ENCODE measurements around the gene BLOC1S5. TPM values are rescaled to one million over a fixed set of nuclear protein-coding genes. Genes with fewer than 3 reads are reported as not detected.

The BLOC1S5 gene
- total RNA-seq, 1 experiment from 2014 or later, result 15.0 TPM

GRCh38 chr6:7996538-7997111 is 67.6 kb downstream of the BLOC1S5 start:
- no peaks in the 10 kb centered on the region for H3K9me3 Mint-ChIP-seq (ENCODE audit: unreplicated experiment)
- peak overlapping the region; percentile 35 for H3K27ac Mint-ChIP-seq (ENCODE audit: unreplicated experiment)
- Histone ChIP-seq H3K36me3 (ENCODE audit: control insufficient read depth, insufficient read depth, low read length) (no peaks in the 10 kb centered on the region), H3K4me1 (peaks cover 22% of the 10 kb centered on the region), H3K9me3 (no peaks in the 10 kb centered on the region), H3K27me3 (replicated peaks; ENCODE audit: control insufficient read depth, insufficient read depth, low read length) (no peaks in the 10 kb centered on the region), H3K4me3 (ENCODE audit: low read depth, low read length) (no peak overlapping the region)
- POLR2A ChIA-PET, result no interaction called here
- DNase-seq, result no peak
- peaks cover 24% of the 10 kb centered on the region for H3K4me1 Mint-ChIP-seq (ENCODE audit: low read depth, unreplicated experiment)
- no peaks in the 10 kb centered on the region for H3K36me3 Mint-ChIP-seq (ENCODE audit: insufficient read depth, unreplicated experiment)
- H3K4me3 Mint-ChIP-seq (ENCODE audit: unreplicated experiment), result no peak overlapping the region
- BruUV-seq (replicated peaks), result no TSS peak
- intact Hi-C loops (cut with micrococcal nuclease; ENCODE audit: unreplicated experiment), result no loop called here
- no peaks in the 10 kb centered on the region for H3K27me3 Mint-ChIP-seq (ENCODE audit: insufficient read depth, unreplicated experiment)
- no peak for TF ChIP-seq CTCF (IDR thresholded peaks at IDR 0.05; ENCODE audit: insufficient read depth in 1 of 2, low read depth in 1 of 2, low read length in 1 of 2, severe bottlenecking in 1 of 2, unreplicated experiment in 1 of 2)
- CTCF ChIA-PET, result interaction anchor here (1.0 kb wide), 1 partner anchor 10 kb away, joined by 4 read pairs; no protein-coding TSS in a partner anchor

DNA sequence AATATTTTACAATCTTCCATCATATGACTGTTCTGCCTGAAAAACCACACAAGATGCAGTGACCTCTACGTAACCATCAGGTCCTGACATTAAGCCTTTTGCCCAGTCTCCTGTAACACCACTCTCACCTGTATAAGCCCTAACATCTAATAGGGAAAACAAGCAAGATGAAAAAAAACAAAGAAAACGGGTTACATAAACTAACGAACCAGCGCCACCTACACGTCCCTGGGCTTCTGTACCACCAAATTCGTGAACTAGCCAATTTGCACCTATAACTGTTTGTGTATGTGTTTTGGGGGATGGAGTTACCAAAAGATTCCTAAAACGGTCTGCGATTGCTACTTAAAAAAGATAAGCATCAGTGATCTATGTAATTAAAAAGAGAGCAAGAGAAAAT is 70.2 kb downstream of the BLOC1S5 start:
- ChIA-PET POLR2A (no interaction called here), CTCF (no interaction called here)
- Mint-ChIP-seq H3K9me3 (ENCODE audit: unreplicated experiment) (no peaks in the 10 kb centered on the region), H3K36me3 (ENCODE audit: insufficient read depth, unreplicated experiment) (no peaks in the 10 kb centered on the region), H3K27me3 (ENCODE audit: insufficient read depth, unreplicated experiment) (no peaks in the 10 kb centered on the region), H3K27ac (ENCODE audit: unreplicated experiment) (no peak overlapping the region), H3K4me1 (ENCODE audit: low read depth, unreplicated experiment) (peaks cover 11% of the 10 kb centered on the region), H3K4me3 (ENCODE audit: unreplicated experiment) (no peak overlapping the region)
- no peak overlapping the region for H3K4me3 ChIP-seq (ENCODE audit: low read depth, low read length)
- intact Hi-C loops (cut with micrococcal nuclease; ENCODE audit: unreplicated experiment), result loop anchor here (5.0 kb wide), 1 partner anchor 82 kb away; the partner anchor contains the start of gene TXNDC5
- no peak for TF ChIP-seq CTCF (IDR thresholded peaks at IDR 0.05; ENCODE audit: insufficient read depth in 1 of 2, low read depth in 1 of 2, low read length in 1 of 2, severe bottlenecking in 1 of 2, unreplicated experiment in 1 of 2)
- no TSS peak for BruUV-seq (replicated peaks)
- H3K27me3 ChIP-seq (replicated peaks; ENCODE audit: control insufficient read depth, insufficient read depth, low read length), result no peaks in the 10 kb centered on the region
- no peaks in the 10 kb centered on the region for H3K9me3 ChIP-seq
- no peaks in the 10 kb centered on the region for H3K36me3 ChIP-seq (ENCODE audit: control insufficient read depth, insufficient read depth, low read length)
- DNase-seq, result no peak
- peaks cover 8% of the 10 kb centered on the region for H3K4me1 ChIP-seq

DNA sequence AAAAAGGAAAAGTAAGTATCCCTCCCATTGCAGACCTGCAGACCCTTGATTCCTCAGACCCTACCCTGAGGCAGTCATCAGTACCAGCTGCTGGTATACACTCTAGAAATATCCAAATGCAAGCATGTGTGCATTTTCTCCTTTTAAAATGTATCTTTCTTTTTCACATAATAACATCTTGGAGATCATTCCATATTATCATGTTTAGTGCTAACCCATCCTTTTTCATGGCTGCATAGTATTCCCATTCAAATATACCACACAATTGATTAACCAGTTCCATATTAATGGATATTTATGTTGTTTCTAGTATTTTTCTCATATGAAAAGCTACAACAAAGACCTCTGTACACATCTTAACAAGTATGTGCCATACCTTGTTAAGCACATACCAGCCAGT is 70.8 kb downstream of the BLOC1S5 start:
- Histone ChIP-seq H3K9me3 (no peaks in the 10 kb centered on the region), H3K27me3 (replicated peaks; ENCODE audit: control insufficient read depth, insufficient read depth, low read length) (no peaks in the 10 kb centered on the region), H3K4me1 (peaks cover 8% of the 10 kb centered on the region), H3K4me3 (ENCODE audit: low read depth, low read length) (no peak overlapping the region), H3K36me3 (ENCODE audit: control insufficient read depth, insufficient read depth, low read length) (no peaks in the 10 kb centered on the region)
- intact Hi-C loops (cut with micrococcal nuclease; ENCODE audit: unreplicated experiment), result loop anchor here (5.0 kb wide), 1 partner anchor 81 kb away; the partner anchor contains the start of gene TXNDC5
- ChIA-PET POLR2A (no interaction called here), CTCF (no interaction called here)
- Mint-ChIP-seq H3K4me1 (ENCODE audit: low read depth, unreplicated experiment) (peaks cover 11% of the 10 kb centered on the region), H3K27me3 (ENCODE audit: insufficient read depth, unreplicated experiment) (no peaks in the 10 kb centered on the region), H3K27ac (ENCODE audit: unreplicated experiment) (no peak overlapping the region), H3K4me3 (ENCODE audit: unreplicated experiment) (no peak overlapping the region), H3K36me3 (ENCODE audit: insufficient read depth, unreplicated experiment) (no peaks in the 10 kb centered on the region), H3K9me3 (ENCODE audit: unreplicated experiment) (no peaks in the 10 kb centered on the region)
- BruUV-seq (replicated peaks), result no TSS peak
- TF ChIP-seq CTCF (IDR thresholded peaks at IDR 0.05; ENCODE audit: insufficient read depth in 1 of 2, low read depth in 1 of 2, low read length in 1 of 2, severe bottlenecking in 1 of 2, unreplicated experiment in 1 of 2), result no peak
- no peak for DNase-seq
